Left forelimb (tissue), 1 donor: Measurements from ENCODE around the gene FRAT1.
"Not testable (repeated sequence)": the region's sequence is repeated elsewhere in the genome, so short reads cannot be mapped to it uniquely, and the experiment has no call there.

Experiments used
- DNase-seq: peaks from one replicate; pipeline ENCODE4 v3.0.0-alpha.2; 2018; ENCODE audit warnings: low spot score

FRAT1 gene

GRCh38 chr10:97318772-97319651 is at the start of gene FRAT1:
Gene FRAT1, plus strand, starts transcription at chr10:97319271. Its CDS starts 183 bp downstream, at chr10:97319454.
- peak; percentile 97 for DNase-seq

- DNase-seq, result no peak
Observed at GRCh38 chr10:97270523-97271154, 48.4 kb upstream of the FRAT1 start.

GRCh38 chr10:97273700-97274099 is 45.4 kb upstream of the FRAT1 start:
- DNase-seq, result no peak

- no peak for DNase-seq
Observed at GRCh38 chr10:97274828-97275227, 44.2 kb upstream of the FRAT1 start.

- DNase-seq, result no peak
Observed at GRCh38 chr10:97277551-97277950, 41.5 kb upstream of the FRAT1 start.

GRCh38 chr10:97278491-97278989 is 40.5 kb upstream of the FRAT1 start:
- no peak for DNase-seq

GRCh38 chr10:97279121-97279815 is 39.8 kb upstream of the FRAT1 start:
- DNase-seq, result no peak

- DNase-seq, result no peak
Observed at GRCh38 chr10:97280783-97281182, 38.3 kb upstream of the FRAT1 start.

GRCh38 chr10:97290076-97290475 is 29.0 kb upstream of the FRAT1 start:
- not testable (repeated sequence) for DNase-seq

GRCh38 chr10:97290576-97291356 is 28.3 kb upstream of the FRAT1 start:
- DNase-seq, result not testable (repeated sequence)

GRCh38 chr10:97291357-97292096 is 27.5 kb upstream of the FRAT1 start:
- DNase-seq, result no peak

GRCh38 chr10:97292097-97292861 is 26.8 kb upstream of the FRAT1 start, which contains the start of gene ARHGAP19:
Gene ARHGAP19, minus strand, starts transcription at chr10:97292637. Its CDS starts 10 bp downstream, at chr10:97292627.
- DNase-seq, result peak; percentile 93

GRCh38 chr10:97292862-97293198 is 26.2 kb upstream of the FRAT1 start:
- DNase-seq, result no peak

GRCh38 chr10:97297556-97298222 is 21.4 kb upstream of the FRAT1 start:
- DNase-seq, result no peak

- DNase-seq, result no peak
Observed at GRCh38 chr10:97298223-97298571, 20.9 kb upstream of the FRAT1 start.

- no peak for DNase-seq
Observed at GRCh38 chr10:97300980-97301379, 18.1 kb upstream of the FRAT1 start.

GRCh38 chr10:97302088-97302791 is 16.8 kb upstream of the FRAT1 start:
- DNase-seq, result no peak

- no peak for DNase-seq
Observed at GRCh38 chr10:97307441-97307840, 11.6 kb upstream of the FRAT1 start.
